HG03439 (cell line): ENCODE results near the gene CTDSPL.
"Not testable (repeated sequence)": the region's sequence is repeated elsewhere in the genome, so short reads cannot be mapped to it uniquely, and the experiment has no call there.

ENCODE experiments used
- ATAC-seq: cut with Tn5 transposase; IDR thresholded peaks from one replicate; pipeline ENCODE4 v1.9.1; 2021; ENCODE audit warnings: mild to moderate bottlenecking, moderate library complexity; ENCODE audit not compliant: unreplicated experiment

The CTDSPL gene, protein sequence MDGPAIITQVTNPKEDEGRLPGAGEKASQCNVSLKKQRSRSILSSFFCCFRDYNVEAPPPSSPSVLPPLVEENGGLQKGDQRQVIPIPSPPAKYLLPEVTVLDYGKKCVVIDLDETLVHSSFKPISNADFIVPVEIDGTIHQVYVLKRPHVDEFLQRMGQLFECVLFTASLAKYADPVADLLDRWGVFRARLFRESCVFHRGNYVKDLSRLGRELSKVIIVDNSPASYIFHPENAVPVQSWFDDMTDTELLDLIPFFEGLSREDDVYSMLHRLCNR

DNA sequence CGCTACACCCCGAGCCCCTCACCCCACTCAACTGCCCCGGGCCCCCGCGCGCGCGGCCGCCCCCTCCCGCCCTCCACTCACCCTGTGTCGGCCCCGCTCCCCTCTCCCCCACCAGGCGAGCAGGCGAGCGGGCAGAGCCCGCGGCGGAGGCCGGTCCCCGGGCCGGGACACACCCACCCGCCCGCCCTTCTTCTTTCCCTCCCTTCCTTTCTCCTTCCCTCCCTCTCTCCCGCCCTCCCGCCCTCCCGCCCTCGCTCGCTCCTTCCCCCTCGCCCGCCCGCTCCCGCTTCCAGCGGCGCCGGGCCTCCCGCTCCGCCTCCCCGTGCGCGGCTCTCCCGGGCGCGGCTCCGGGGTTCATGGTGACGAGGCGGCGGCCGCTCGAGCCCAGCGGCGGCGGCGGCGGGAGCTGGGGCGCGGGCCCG is at the start of gene CTDSPL:
TSS of gene CTDSPL (plus strand) at position 261 of the 422 bp plus-strand sequence. CDS start 320 bp downstream, outside the sequence.
- no peak for ATAC-seq

DNA sequence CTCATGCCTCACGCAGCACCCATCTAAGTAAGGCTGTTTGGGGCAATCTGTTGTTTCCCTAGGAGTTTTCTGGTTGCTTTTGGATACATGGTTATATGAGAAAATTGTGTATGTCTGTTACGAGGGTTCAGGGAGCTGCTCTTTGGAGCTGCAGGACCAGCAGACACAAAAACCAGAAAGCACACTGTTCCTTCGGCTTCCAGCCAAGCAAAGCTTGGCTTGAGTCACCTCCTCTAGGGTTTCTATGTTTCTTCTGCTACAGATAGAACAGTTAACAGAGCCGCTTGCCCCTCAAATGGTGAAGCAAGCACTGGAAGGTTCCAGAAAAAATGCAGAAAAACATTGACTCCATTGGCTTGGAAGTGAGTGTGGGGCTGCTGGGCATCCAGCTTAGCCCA is 49.2 kb upstream of the CTDSPL start:
- ATAC-seq, result no peak

DNA sequence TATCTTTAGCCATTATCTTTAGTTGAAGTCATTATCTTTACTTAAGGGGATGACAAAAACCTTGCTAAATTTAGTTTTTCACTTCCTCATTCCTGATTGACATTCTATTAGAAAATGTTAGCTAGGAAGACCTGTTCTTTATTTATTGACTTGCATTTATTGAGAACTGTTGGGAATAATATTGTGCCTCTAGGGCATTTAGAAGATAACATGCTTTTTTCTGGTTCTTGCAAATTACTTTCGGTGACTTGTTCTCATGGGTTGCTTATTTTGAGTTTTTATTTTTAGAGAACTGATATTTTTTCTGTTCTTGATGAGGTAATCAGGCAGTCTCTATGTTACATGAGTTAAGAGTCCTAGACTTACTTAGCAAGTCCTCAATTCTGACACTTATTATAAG is 48.3 kb upstream of the CTDSPL start:
- ATAC-seq, result no peak

DNA sequence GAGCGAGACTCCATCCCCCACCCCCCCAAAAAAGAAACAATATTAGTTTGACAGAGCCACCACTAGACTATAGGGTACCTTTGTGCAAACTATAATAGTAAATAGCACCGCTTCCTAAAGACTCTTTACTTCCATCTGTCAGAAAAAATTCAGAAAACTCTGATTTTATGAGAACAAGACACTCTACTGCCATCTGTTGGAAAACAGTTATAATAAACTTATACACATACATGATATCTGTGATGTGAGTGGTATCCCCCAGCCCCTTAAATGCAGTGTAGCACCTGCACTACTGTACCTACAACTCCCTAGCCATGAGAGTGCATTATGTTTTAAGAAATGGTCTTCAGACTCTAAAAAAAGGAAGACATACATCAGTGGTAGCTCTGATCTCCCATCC is 47.1 kb upstream of the CTDSPL start:
- no peak for ATAC-seq

DNA sequence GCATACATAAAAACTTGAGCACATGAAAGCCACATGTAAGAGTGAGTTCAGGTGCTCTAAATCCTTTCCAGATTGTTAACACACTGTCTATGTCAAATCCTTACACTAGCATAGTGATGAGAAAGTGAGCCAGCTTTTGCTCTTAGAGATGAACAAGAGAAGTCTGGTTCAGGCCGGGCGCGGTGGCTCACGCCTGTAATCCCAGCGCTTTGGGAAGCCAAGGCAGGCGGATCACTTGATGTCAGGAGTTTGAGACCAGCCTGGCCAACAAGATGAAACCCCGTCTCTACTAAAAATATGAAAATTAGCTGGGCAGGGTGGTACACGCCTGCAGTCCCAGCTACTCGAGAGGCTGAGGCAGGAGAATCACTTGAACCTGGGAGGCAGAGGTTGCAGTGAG is 46.5 kb upstream of the CTDSPL start:
- ATAC-seq, result not testable (repeated sequence)

- ATAC-seq, result no peak
Observed at GRCh38 chr3:37816271-37816670, 45.4 kb upstream of the CTDSPL start.

- no peak for ATAC-seq
Observed at GRCh38 chr3:37819591-37819990, 42.1 kb upstream of the CTDSPL start.

GRCh38 chr3:37820286-37820685 is 41.4 kb upstream of the CTDSPL start:
- no peak for ATAC-seq

DNA sequence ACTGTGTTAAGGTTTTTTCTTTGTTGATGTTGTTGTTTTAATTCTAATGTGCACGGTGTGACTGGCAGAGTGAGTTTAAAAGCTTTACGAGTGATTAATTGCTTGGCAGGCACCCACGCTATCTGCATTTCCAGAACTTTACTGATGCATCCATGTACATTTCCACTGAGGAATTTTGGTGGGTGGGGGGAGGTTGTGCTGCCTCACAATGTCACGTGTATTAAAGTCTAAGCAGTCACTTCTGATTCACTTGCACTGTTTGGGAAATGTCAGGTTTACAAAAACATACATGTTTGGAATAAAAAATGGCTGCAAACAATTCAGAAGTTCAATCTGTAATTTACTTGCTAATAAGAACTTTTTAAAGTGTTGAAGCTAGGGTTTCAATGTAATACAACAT is 38.5 kb upstream of the CTDSPL start:
- ATAC-seq, result no peak

- ATAC-seq, result no peak
Observed at GRCh38 chr3:37824090-37824953, 37.4 kb upstream of the CTDSPL start.

DNA sequence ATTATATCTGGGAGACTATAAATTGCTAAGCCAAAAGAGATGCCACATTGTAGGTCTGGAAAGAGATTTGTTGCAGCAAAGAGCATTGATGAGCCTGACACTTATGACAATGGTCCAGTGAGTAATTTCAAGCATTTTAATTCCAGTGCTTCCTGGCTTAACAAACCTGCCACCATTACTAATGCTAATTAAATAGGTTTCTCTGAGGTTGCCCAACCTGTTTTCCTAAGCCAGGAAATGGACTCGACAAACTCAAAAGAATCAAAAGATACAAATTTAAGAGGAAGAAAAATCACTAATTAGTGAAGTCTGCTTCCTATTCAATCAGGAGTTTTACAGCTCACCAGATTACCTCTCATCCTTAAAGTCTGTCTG is 36.7 kb upstream of the CTDSPL start:
- ATAC-seq, result no peak

- no peak for ATAC-seq
Observed at GRCh38 chr3:37825744-37826400, 35.8 kb upstream of the CTDSPL start.

DNA sequence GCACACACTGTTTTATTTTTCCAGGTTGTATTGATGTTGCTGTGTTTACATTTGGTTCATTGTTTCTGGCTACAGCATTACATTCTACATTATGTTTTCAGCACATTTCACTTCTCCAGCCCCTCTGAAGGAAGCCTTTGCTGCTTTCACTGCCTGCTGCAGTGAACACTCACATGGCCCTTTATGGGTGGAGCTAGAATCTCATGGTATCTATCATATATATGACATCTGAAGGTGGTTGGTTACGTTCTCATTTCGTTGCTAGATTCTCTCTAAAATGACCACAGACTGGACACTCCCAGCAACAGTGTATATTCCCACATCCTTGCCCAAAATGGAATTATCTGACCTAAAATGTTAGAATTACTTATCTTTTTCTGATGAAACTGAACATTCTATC is 35.2 kb upstream of the CTDSPL start:
- no peak for ATAC-seq

- ATAC-seq, result no peak
Observed at GRCh38 chr3:37826933-37827332, 34.7 kb upstream of the CTDSPL start.

GRCh38 chr3:37832480-37832879 is 29.2 kb upstream of the CTDSPL start:
- ATAC-seq, result no peak

DNA sequence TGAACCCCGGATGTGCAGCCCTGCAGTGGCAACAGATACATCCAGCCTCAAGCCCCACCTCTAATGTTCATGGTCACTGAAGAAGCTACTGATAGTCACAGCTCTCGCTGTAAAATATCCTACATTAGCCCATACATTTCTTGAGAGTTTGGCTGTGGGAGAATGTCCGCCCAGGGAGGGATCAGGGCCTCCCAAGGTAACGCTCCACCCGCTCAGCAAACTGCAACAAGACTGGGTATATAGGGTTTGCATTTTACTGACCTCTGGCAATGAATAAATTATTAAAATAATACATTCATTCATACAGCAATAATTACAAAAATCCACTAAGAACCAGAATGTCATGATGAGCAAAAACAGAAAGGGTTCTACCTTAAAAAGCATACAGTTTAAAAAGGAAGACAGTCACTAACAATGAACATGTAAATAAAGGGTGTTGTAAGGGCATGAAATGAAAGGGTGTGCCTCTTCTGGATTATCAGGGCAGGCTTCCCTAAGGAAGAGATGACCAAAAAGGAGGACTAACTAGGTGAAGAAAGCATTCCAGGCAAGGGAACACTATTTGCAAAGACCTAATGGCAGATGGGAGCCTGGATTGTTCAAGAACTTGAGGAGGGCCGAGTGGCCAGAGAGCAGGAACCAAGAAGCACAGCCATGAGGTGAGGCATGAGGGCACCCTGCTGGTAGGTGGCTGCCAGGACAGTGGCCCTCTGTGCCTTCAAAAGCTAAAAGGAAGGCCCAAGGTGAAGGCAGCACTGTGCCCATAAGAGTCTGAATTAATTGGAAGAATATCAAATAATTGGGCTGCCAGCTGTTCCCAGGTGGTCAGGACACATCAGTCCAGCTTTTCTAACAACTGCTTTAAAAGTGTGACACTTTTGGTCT is 28.1 kb upstream of the CTDSPL start:
- no peak for ATAC-seq

DNA sequence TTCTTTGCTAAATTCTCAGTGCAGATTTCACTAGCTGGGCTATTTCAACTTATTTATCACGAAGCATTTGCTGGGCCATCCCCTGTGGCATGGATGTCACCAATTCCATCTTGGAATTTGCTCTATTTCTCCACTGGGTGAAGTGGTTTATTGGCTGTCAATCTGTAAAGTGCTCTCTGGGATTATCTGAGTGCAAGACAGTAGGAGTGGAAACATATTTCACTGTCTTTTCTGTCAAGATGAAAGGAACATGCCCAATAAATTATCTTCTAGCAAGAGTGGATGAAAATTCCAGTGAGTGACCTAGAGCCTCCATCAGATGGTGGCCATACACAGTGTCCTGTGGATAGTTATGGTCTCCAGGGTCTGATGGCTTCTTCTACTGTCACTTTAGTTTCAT is 25.1 kb upstream of the CTDSPL start:
- ATAC-seq, result no peak

GRCh38 chr3:37847689-37848088 is 14.0 kb upstream of the CTDSPL start:
- no peak for ATAC-seq

DNA sequence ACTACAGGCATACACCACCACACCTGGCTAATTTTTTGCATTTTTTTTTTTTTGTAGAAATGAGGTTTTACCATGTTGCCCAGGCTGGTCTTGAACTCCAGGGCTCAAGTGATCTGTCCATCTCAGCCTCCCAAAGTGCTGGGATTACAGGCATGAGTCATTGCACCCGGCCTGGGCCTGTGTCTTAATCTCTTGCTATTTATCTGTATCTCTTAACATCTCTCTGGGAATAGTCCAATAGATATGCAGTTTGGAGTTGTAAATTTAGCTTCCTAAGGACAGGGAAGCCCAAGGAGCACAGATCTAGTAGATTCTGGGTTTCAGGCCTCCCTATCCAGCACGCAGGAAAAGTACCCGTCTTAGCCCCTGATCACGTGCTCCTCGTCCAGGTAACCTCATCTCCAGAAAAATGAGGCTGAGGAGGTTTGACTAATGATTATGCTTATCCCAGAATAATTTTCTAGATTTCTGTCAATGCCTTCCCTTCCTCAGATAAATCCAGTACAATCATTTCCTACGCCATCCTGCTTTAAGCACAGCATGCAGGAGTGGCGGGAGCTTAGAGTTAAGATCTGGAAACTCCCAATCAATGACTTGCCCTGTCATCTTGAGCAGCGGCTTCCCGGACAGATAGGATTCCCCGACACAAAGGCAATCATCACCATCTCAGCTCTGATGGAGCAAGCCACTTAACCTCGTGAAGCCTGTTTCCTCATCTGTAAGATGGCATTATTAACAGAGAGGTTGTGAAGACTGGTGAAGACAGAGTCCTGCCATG is 12.3 kb upstream of the CTDSPL start:
- ATAC-seq, result no peak

- no peak for ATAC-seq
Observed at GRCh38 chr3:37852097-37852496, 9.6 kb upstream of the CTDSPL start.
